Measurements from ENCODE around the gene SLC26A1. TPM values are rescaled to one million over a fixed set of nuclear protein-coding genes. Genes with fewer than 3 reads are reported as not detected.

The SLC26A1 gene
- total RNA-seq, 4 donors from 2014 or later = 0.09 to 0.12 TPM; not detected in 2

- DNase-seq (ENCODE audit: low spot score) = no peak
- no peak for ATAC-seq (ENCODE audit: low FRiP score)
- TF ChIP-seq CTCF (IDR thresholded peaks at IDR 0.05) = no peak
These were observed 35.5 kb upstream of the SLC26A1 start for GRCh38 chr4:1028574-1029220.

GRCh38 chr4:1027915-1028238, 34.7 kb upstream of the SLC26A1 start:
- TF ChIP-seq CTCF (IDR thresholded peaks at IDR 0.05) = no peak
- no peak for DNase-seq (ENCODE audit: low spot score)
- ATAC-seq (ENCODE audit: low FRiP score) = no peak

- DNase-seq (ENCODE audit: low spot score) (no peak), ATAC-seq (ENCODE audit: low FRiP score) (no peak)
- no peak for TF ChIP-seq CTCF (IDR thresholded peaks at IDR 0.05)
These were observed 34.2 kb upstream of the SLC26A1 start for GRCh38 chr4:1027219-1027914.

- no peak for TF ChIP-seq CTCF (IDR thresholded peaks at IDR 0.05)
- DNase-seq (ENCODE audit: low spot score) (no peak), ATAC-seq (ENCODE audit: low FRiP score) (no peak)
These were observed 32.9 kb upstream of the SLC26A1 start for GRCh38 chr4:1026115-1026514.

- DNase-seq (ENCODE audit: low spot score) (no peak), ATAC-seq (ENCODE audit: low FRiP score) (no peak)
- no peak for TF ChIP-seq CTCF (IDR thresholded peaks at IDR 0.05)
These were observed 31.8 kb upstream of the SLC26A1 start for GRCh38 chr4:1024882-1025545.

GRCh38 chr4:1023895-1024740, 30.9 kb upstream of the SLC26A1 start:
- no peak for ATAC-seq (ENCODE audit: low FRiP score)
- DNase-seq (ENCODE audit: low spot score) = no peak
- no peak for TF ChIP-seq CTCF (IDR thresholded peaks at IDR 0.05)

Data from omental fat pad (tissue), 4 donors.